ENCODE data around the gene NFIA. TPM values are rescaled to one million over a fixed set of nuclear protein-coding genes. Genes with fewer than 3 reads are reported as not detected.

The NFIA gene
- polyA plus RNA-seq, 1 donor (not counting 4 experiments of a cell fraction or from before 2014, with no cell fraction given) = 14.7 TPM

DNA sequence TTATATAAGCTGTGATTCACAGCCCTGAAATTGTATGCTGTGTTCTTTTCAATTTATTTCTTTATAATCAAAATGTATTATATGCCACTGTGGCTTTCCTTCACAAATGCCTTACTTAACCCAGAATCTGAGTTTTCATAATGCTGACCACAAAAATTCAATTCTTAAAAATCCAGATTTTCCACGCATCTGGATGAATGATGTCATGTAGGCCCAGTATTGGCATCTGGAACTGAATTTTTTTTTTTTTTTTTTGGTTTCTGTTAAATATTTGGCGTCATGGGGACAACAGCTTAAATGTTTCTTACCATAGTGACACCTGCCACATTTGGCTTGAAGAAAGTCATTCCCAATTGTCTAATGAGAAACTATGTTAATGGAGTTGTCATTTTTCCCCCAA is 345.8 kb downstream of the NFIA start:
- Histone ChIP-seq H3K9me1 (ENCODE audit: control insufficient read depth, extremely low read depth, insufficient read depth, low read length) (no peaks in the 10 kb centered on the region), H3K4me1 (ENCODE audit: control insufficient read depth, extremely low read depth, insufficient read depth, low read length) (peaks cover 13% of the 10 kb centered on the region), H3K27me3 (ENCODE audit: control insufficient read depth, extremely low read depth, insufficient read depth, low read length) (no peaks in the 10 kb centered on the region), H2AFZ (ENCODE audit: control insufficient read depth, low read length) (no peak overlapping the region), H3K9me3 (ENCODE audit: control insufficient read depth, low read depth, low read length) (no peaks in the 10 kb centered on the region), H3K4me2 (ENCODE audit: control insufficient read depth, extremely low read depth, insufficient read depth, low read depth, low read length) (no peak overlapping the region), H3K9ac (ENCODE audit: control insufficient read depth, extremely low read depth, insufficient read depth, low read length) (no peak overlapping the region), H4K20me1 (ENCODE audit: control insufficient read depth, extremely low read depth, insufficient read depth, low read length) (no peaks in the 10 kb centered on the region), H3K4me3 (ENCODE audit: control insufficient read depth in 2 of 3, extremely low read depth in 1 of 3, insufficient read depth in 2 of 3, low read depth in 1 of 3, low read length in 3 of 3) (no peak overlapping the region), H3K79me2 (ENCODE audit: control insufficient read depth, insufficient read depth, low read length) (no peaks in the 10 kb centered on the region), H3K27ac (ENCODE audit: control insufficient read depth, insufficient read depth, low read length) (no peak overlapping the region), H3K36me3 (ENCODE audit: control insufficient read depth in 2 of 2, extremely low read depth in 1 of 2, insufficient read depth in 2 of 2, low read length in 2 of 2) (peaks cover 0 to 2% of the 10 kb centered on the region in 2 experiments)
- FAIRE-seq (no peak), DNase-seq (ENCODE audit: low read depth, low spot score) (no peak)
- TF ChIP-seq, protein P1, sequence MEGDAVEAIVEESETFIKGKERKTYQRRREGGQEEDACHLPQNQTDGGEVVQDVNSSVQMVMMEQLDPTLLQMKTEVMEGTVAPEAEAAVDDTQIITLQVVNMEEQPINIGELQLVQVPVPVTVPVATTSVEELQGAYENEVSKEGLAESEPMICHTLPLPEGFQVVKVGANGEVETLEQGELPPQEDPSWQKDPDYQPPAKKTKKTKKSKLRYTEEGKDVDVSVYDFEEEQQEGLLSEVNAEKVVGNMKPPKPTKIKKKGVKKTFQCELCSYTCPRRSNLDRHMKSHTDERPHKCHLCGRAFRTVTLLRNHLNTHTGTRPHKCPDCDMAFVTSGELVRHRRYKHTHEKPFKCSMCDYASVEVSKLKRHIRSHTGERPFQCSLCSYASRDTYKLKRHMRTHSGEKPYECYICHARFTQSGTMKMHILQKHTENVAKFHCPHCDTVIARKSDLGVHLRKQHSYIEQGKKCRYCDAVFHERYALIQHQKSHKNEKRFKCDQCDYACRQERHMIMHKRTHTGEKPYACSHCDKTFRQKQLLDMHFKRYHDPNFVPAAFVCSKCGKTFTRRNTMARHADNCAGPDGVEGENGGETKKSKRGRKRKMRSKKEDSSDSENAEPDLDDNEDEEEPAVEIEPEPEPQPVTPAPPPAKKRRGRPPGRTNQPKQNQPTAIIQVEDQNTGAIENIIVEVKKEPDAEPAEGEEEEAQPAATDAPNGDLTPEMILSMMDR (optimal IDR thresholded peaks at IDR 0.05 in 1 of 3, IDR thresholded peaks at IDR 0.05 in 1 of 3, conservative IDR thresholded peaks at IDR 0.05 in 1 of 3; ENCODE audit: extremely low read depth in 1 of 3, insufficient read depth in 2 of 3, low read length in 3 of 3) = no peak
- TF ChIP-seq EZH2 (IDR thresholded peaks at IDR 0.05; ENCODE audit: low read length) = no peak
- dilution Hi-C loops (cut with MboI; ENCODE audit: extremely low pct_ligation_motif_present, low sequenced_read_pairs) = no loop called here

DNA sequence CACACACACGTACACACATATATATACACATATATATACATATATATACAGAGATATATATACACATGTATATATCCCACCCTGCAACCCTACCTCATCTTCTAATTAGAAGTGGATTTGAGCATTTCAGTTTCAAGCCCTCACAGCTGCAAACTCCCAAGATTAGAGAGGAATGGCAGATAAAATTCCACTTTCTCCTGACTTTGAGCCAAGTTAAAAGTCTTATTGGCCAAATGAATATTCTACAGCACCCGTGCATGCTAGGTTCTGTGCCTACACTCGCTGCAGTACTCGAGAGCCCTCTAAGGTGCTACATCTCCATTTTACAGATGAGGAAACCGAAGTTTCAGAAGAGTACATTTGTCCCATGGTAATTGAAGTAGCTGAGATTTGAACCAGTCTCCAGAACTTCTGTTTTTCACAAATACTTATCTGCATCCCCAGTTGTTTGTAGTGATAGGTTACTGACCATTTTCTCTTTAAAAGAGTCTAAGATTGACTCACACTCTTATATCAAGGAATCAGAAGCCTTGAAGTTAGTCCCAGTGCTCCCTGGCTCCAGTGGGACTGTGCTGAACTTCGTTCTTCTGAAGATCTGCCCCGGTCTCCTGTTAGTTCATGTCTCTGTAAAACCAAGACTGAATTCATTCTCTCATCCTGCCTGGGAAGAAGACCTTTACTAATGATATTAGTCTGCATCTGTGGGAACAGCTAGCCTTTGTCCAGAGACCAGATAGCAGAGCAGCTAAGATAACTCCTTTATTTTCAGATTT is 350.4 kb downstream of the NFIA start:
- no peak overlapping the region for H3K4me2 ChIP-seq (ENCODE audit: control insufficient read depth, extremely low read depth, insufficient read depth, low read depth, low read length)
- DNase-seq (ENCODE audit: low read depth, low spot score) = no peak
- no peaks in the 10 kb centered on the region for H3K9me3 ChIP-seq (ENCODE audit: control insufficient read depth, low read depth, low read length)
- no peak for FAIRE-seq
- H4K20me1 ChIP-seq (ENCODE audit: control insufficient read depth, extremely low read depth, insufficient read depth, low read length) = no peaks in the 10 kb centered on the region
- dilution Hi-C loops (cut with MboI; ENCODE audit: extremely low pct_ligation_motif_present, low sequenced_read_pairs) = no loop called here
- H2AFZ ChIP-seq (ENCODE audit: control insufficient read depth, low read length) = no peak overlapping the region
- H3K79me2 ChIP-seq (ENCODE audit: control insufficient read depth, insufficient read depth, low read length) = no peaks in the 10 kb centered on the region
- H3K4me3 ChIP-seq (ENCODE audit: control insufficient read depth in 2 of 3, extremely low read depth in 1 of 3, insufficient read depth in 2 of 3, low read depth in 1 of 3, low read length in 3 of 3) = no peak overlapping the region
- H3K27me3 ChIP-seq (ENCODE audit: control insufficient read depth, extremely low read depth, insufficient read depth, low read length) = no peaks in the 10 kb centered on the region
- no peak for TF ChIP-seq EZH2 (IDR thresholded peaks at IDR 0.05; ENCODE audit: low read length)
- TF ChIP-seq, protein P1 (optimal IDR thresholded peaks at IDR 0.05 in 1 of 3, IDR thresholded peaks at IDR 0.05 in 1 of 3, conservative IDR thresholded peaks at IDR 0.05 in 1 of 3; ENCODE audit: extremely low read depth in 1 of 3, insufficient read depth in 2 of 3, low read length in 3 of 3) = no peak
- no peaks in the 10 kb centered on the region for H3K36me3 ChIP-seq (ENCODE audit: control insufficient read depth in 2 of 2, extremely low read depth in 1 of 2, insufficient read depth in 2 of 2, low read length in 2 of 2)
- peaks cover 3% of the 10 kb centered on the region for H3K9me1 ChIP-seq (ENCODE audit: control insufficient read depth, extremely low read depth, insufficient read depth, low read length)
- no peak overlapping the region for H3K9ac ChIP-seq (ENCODE audit: control insufficient read depth, extremely low read depth, insufficient read depth, low read length)
- peaks cover 13% of the 10 kb centered on the region for H3K4me1 ChIP-seq (ENCODE audit: control insufficient read depth, extremely low read depth, insufficient read depth, low read length)
- H3K27ac ChIP-seq (ENCODE audit: control insufficient read depth, insufficient read depth, low read length) = no peak overlapping the region
